HG03196 (cell line): Measurements from ENCODE around the gene BAZ1B.
"Not testable (repeated sequence)": the region's sequence is repeated elsewhere in the genome, so short reads cannot be mapped to it uniquely, and the experiment has no call there.

Experiments
- ATAC-seq: cut with Tn5 transposase; IDR thresholded peaks from one replicate; pipeline ENCODE4 v1.9.1; 2021; ENCODE audit not compliant: unreplicated experiment

BAZ1B gene

DNA sequence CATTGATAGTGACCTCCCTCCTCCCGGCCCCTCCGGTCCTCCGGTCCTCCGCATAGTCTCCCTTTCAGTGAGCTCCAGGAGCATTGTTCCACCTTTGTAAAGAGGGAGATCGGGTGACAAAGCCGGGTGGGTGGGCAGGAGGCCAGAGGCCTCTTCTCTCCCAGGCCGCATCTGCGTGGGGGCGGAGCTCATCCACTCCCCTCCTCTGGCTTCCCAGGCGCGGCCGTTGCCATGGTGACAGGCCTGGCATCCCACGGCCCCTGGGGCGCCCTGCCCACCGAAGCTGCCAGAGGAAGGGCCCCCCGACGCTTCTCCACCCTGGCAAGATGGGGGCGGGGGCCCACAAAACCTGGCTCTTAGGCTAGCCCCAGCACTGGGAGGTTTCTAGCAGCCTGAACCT lies 92.9 kb downstream of the BAZ1B start:
- ATAC-seq, result no peak

GRCh38 chr7:73427902-73428787 lies 93.9 kb downstream of the BAZ1B start:
- no peak for ATAC-seq

- no peak for ATAC-seq
Measured at GRCh38 chr7:73426016-73426415, 96.1 kb downstream of the BAZ1B start.

GRCh38 chr7:73425356-73425983 lies 96.6 kb downstream of the BAZ1B start:
- no peak for ATAC-seq

DNA sequence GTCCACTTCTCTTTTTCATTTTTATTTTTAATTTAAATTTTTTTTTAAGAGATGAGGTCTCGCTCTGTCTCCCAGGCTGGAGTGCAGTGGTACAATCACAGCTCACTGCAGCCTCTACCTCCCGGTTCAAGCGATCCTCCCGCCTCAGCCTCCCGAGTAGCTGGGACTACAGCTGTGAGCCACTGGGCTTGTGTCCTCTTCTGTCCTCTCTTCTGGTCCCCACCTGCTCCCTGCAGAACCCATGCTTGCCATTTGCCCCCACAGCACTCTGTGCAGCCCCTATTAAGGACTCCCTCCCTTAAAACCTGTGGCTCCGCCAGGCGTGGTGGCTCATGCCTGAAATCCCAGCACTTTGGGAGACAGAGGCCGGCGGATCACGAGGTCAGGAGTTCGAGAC lies 97.6 kb downstream of the BAZ1B start:
- ATAC-seq, result no peak

- no peak for ATAC-seq
Measured at GRCh38 chr7:73423519-73424488, 98.3 kb downstream of the BAZ1B start.

DNA sequence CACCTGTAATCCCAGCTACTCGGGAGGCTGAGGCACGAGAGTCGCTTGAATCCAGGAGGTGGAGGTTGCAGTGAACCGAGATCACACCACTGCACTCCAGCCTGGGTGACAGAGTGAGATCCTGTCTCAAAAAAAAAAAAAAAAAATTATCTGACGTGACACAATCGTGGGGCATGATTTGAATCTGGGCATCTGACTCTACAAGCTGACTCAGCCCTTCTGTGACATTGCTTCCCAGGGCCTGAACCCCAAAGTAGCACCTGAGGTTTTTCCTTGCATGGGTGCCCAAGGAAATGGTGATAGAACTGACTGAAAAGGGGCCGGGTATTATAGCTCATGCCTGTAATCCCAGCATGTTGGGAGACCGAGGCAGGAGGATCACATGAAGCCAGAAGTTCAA lies 101.5 kb downstream of the BAZ1B start:
- ATAC-seq, result not testable (repeated sequence)

DNA sequence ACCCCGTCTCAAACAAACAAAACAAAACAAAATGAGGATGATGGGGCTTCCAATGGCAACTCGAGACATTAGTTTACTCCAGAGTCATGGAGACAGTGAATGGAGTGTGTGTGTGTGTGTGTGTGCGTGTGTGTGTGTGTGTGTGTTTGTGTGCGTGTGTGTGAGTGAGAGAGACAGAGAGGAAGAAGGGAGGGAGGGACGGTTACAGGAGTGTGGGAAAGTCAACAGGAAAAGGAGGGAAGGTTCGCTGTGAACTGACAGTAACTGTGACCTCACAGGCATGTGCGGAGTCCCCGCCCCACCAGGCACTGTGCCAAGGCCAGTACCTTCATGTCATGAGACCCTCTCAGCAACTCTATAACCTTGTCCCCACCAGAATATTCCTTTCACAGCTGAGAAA lies 102.1 kb downstream of the BAZ1B start:
- ATAC-seq, result not testable (repeated sequence)

GRCh38 chr7:73418113-73418703 lies 103.9 kb downstream of the BAZ1B start:
- no peak for ATAC-seq

- not testable (repeated sequence) for ATAC-seq
Measured at GRCh38 chr7:73410541-73411131, 111.5 kb downstream of the BAZ1B start.

- ATAC-seq, result not testable (repeated sequence)
Measured at GRCh38 chr7:73404860-73405259, 117.2 kb downstream of the BAZ1B start.

- not testable (repeated sequence) for ATAC-seq
Measured at GRCh38 chr7:73399185-73400050, 122.7 kb downstream of the BAZ1B start.

- ATAC-seq, result no peak
Measured at GRCh38 chr7:73397521-73398281, 124.4 kb downstream of the BAZ1B start.

DNA sequence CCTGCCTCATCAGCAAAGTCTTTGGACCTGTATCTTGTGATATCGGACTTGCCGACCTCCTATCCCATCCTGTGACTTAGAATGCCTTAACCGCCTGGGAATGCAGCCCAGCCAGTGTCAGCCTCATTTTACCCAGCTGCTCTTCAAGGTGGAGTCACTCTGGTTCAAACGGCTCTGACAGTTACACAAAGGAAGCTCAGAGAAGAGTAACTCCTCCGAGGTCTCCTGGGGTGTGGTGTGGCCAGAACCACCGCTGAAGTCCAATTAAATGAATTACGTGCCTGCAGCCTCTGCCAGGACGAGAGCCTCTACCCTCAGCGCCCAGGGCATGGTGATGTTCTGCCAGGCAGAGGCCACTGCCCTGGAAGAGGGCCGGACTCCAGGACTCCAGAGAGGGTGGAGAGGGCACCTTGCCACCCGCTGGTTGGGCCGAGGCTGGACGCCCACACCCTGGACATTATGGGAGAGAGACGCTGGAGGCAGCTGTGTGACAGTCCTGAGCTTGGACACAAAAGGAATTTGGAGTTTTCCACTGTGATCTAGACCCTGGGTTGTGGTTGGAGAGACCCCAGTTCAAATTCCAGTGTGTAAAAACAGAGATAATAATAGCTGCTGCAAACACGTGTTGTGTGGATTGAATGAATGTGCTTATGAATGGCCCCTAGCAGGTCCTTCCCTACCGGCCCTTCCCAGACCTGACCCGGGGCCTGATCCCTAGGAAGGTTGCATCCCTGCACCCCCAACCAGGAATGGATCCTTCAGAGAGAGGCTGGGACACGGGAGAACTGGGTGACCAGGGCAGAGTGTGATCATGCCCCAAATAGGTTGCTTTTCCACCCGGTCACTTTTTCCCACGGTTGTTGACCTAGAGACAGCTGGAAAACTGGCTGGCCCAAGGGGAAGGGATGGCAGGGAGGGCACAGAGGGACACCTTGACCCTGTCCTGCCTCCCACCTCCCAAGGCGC lies 126.3 kb downstream of the BAZ1B start:
- no peak for ATAC-seq

DNA sequence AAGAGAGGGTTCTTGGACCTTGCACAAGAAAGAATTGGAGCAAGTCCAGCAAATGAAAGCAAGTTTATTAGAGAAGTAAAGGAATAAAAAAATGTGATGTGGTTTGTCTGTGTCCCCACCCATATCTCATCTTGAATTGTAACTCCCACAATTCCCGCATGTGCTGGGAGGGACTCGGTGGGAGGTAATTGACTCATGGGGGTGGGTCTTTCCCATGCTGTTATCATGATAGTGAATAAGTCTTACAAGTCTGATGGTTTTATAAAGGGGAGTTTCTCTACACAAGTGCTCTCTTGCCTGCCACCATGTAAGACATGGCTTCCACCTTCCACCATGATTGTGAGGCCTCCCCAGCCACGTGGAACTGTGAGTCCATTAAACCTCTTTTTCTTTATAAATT lies 127.7 kb downstream of the BAZ1B start:
- no peak for ATAC-seq

- ATAC-seq, result no peak
Measured at GRCh38 chr7:73391396-73391795, 130.7 kb downstream of the BAZ1B start.
